HEK293 (cell line): ENCODE results near the gene SLC38A6.

Experiments
- CTCF ChIA-PET: fragments of 350-600 bp; formaldehyde crosslinking; extraction: SDS; loops from one replicate; lab custom pipeline; 2021; ENCODE audit warnings: antibody characterized with exemption; lab: Yijun Ruan, JAX
- POLR2A ChIA-PET: fragments of 300-600 bp; formaldehyde crosslinking; extraction: SDS; loops from one replicate; lab custom pipeline; 2020; ENCODE audit warnings: antibody characterized with exemption, inconsistent platforms; lab: Yijun Ruan, JAX
- H3K27ac ChIP-seq: fragments of 200-500 bp; sonication (Bioruptor generic); 2 replicates; pipeline ENCODE4 v1.5.1; 2014; ENCODE audit warnings: low read depth, low read length, control low read depth, inconsistent platforms; ENCODE audit errors: extremely low read depth
- H3K36me3 ChIP-seq, 2 experiments: fragments of 200-500 bp in 1 of 2; sonication (Bioruptor generic) in 1 of 2; 1 replicate in 1 of 2; 2 replicates in 1 of 2; pipeline ENCODE4 v1.5.1; 2014 to 2017; ENCODE audit warnings: inconsistent platforms in 2 of 2, low read length in 2 of 2; ENCODE audit not compliant: control insufficient read depth in 2 of 2, insufficient read depth in 1 of 2
- H3K4me1 ChIP-seq: fragments of 200-500 bp; sonication (Bioruptor generic); 2 replicates; pipeline ENCODE4 v1.5.1; 2014; ENCODE audit warnings: mild to moderate bottlenecking, low read length, inconsistent platforms; ENCODE audit not compliant: control insufficient read depth, insufficient read depth
- H3K4me3 ChIP-seq: 2 replicates; pipeline ENCODE4 v1.5.1; 2011; ENCODE audit warnings: low read depth, mild to moderate bottlenecking, control low read depth, low read length, moderate library complexity
- H3K9me3 ChIP-seq: fragments of 200-500 bp; sonication (Bioruptor generic); 2 replicates; pipeline ENCODE4 v1.5.1; 2014; ENCODE audit warnings: low read depth, low read length, inconsistent platforms; ENCODE audit not compliant: control insufficient read depth, insufficient read depth
- ZIC2 ChIP-seq: fragments of 450-650 bp; formaldehyde crosslinking; IDR thresholded peaks from 2 replicates; pipeline ENCODE4 v1.5.1; 2016; ENCODE audit warnings: missing biosample characterization, missing genetic modification characterization
- ZNF416 ChIP-seq: fragments of 450-650 bp; formaldehyde crosslinking; IDR thresholded peaks from 2 replicates; pipeline ENCODE4 v1.5.1; 2016; ENCODE audit warnings: missing biosample characterization, missing genetic modification characterization
- ZNF555 ChIP-seq: fragments of 450-650 bp; formaldehyde crosslinking; conservative IDR thresholded peaks from 2 replicates; pipeline ENCODE4 v1.5.1; 2017; ENCODE audit warnings: missing biosample characterization, mild to moderate bottlenecking, missing genetic modification characterization, inconsistent platforms
- ZNF623 ChIP-seq: fragments of 450-650 bp; formaldehyde crosslinking; IDR thresholded peaks from 2 replicates; pipeline ENCODE4 v1.5.1; 2016; ENCODE audit warnings: missing biosample characterization, missing genetic modification characterization
- ZNF776 ChIP-seq: fragments of 450-650 bp; formaldehyde crosslinking; IDR thresholded peaks from 2 replicates; pipeline ENCODE4 v1.5.0; 2017; ENCODE audit warnings: missing biosample characterization, missing genetic modification characterization, borderline replicate concordance

Gene SLC38A6

DNA sequence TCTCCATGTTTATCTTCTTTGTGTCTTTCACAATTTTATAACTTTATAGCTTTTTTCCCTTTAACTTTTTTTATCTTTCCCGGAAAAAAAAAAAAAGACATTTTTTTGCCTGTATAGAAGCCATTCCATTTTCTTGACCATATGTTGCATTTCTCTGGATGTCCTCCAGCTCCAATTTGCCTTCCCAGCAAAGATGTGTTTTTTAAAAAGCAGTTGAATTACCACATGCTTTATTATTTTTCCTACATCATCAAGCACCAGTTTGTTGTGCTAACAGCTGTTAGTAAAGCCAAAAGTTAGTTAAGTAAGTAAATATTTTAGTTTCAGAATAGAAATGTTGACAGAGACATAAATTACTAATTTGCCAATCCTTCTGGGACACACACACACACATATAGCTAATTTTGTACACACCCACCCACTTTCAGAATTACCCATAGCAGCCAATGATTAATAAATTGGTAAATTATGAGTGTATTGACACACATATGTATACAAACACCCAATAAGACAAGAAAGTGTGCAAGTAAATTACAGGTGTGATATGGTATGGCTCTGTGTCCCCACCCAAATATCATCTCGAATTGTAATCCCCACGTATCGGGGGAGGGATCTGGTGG is 118.3 kb downstream of the SLC38A6 start:
- no peaks in the 10 kb centered on the region for H3K4me1 ChIP-seq
- no peaks in the 10 kb centered on the region for H3K9me3 ChIP-seq
- no peaks in the 10 kb centered on the region for H3K36me3 ChIP-seq
- TF ChIP-seq ZNF623 (tag by site-specific recombination) = no peak
- no peak for TF ChIP-seq ZNF416
- no peak for TF ChIP-seq ZNF776 (tag by site-specific recombination)
- TF ChIP-seq, all 188 proteins: peak for 0
- H3K27ac ChIP-seq = no peak overlapping the region
- ChIA-PET CTCF (interaction anchor here (0.6 kb wide), 1 partner anchor 10 kb away, joined by 3 read pairs; no protein-coding TSS in a partner anchor), POLR2A (no interaction called here)
- H3K4me3 ChIP-seq = no peak overlapping the region

DNA sequence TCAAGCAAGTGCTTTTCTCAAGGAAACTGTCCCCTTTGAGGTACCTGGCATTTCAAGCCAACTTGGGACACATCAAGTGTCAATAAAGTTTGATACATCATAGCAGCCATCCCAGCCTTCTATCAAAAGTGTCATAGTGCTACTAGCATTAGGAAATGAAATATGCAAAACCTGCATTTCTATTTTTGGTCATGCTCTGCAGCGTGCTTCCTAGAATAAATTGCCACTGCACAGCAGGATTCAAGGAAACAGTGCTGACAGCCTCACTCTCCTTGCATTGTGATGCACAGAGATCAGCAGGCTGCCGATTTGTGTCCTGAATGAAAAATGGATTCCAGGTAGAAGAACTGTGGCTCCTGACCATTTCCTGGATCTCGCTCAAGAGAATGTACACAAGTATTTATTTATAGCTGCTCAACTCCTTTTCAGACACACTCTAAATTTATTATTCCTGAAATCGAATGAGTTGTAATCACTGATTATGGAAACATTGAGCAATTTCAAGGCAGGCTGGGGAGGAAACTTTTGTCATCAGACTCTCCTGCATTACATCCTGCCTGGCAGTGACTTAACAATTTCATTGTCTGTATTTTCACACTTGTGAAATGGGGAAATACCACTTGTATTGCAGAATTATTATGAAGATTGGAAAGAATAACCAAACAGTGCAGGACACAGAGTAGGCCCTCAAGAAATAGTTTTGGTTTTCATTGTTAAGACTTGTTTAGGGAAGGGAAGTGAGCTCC is 120.9 kb downstream of the SLC38A6 start:
- POLR2A ChIA-PET = no interaction called here
- CTCF ChIA-PET = interaction anchor here (0.6 kb wide), 1 partner anchor 752 kb away, joined by 3 read pairs; no protein-coding TSS in a partner anchor

More for the DNA sequence above, 120.9 kb downstream of the SLC38A6 start:
- Histone ChIP-seq H3K4me3 (no peak overlapping the region), H3K4me1 (no peaks in the 10 kb centered on the region), H3K36me3 (no peaks in the 10 kb centered on the region), H3K9me3 (no peaks in the 10 kb centered on the region), H3K27ac (no peak overlapping the region)
- TF ChIP-seq ZIC2 (tag by site-specific recombination) (0 out of 2 replicates have a peak, but pooled peaks have one; percentile 9), ZNF555 (tag by site-specific recombination) (no peak)
